CD4-positive, alpha-beta T cell (primary cell): ENCODE results near the gene RET. TPM values are rescaled to one million over a fixed set of nuclear protein-coding genes. Genes with fewer than 3 reads are reported as not detected.
A peak's percentile ranks its signal among the peaks of the same experiment; 100 is the strongest.

Source experiments
- ATAC-seq: fragments of 200-7000 bp; cut with Tn5 transposase; one replicate; pipeline ENCODE4 v1.10.0; 2022; ENCODE audit warnings: mild to moderate bottlenecking; ENCODE audit not compliant: poor library complexity
- CTCF ChIA-PET: fragments of 350-600 bp; sonication (Branson Sonifier 250); formaldehyde crosslinking; loops from one replicate; lab custom pipeline; 2021; ENCODE audit warnings: antibody characterized with exemption, inconsistent platforms; lab: Charles Lee
- POLR2A ChIA-PET: fragments of 350-600 bp; sonication (Branson Sonifier 250); formaldehyde crosslinking; loops from one replicate; lab custom pipeline; 2021; ENCODE audit warnings: antibody characterized with exemption, inconsistent platforms; lab: Charles Lee
- DNase-seq, 14 experiments: peaks; one replicate each; pipeline ENCODE4 v3.0.0-alpha.2; 2013 to 2020; ENCODE audit warnings: mixed read lengths in 2 of 14
- H3K27ac ChIP-seq, 2 donors: one replicate each; pipeline versions ENCODE4 v1.5.1 to v1.7.0; 2013; ENCODE audit warnings: low read length in 2 of 2, low read depth in 1 of 2, mild to moderate bottlenecking in 1 of 2
- H3K27me3 ChIP-seq, 2 experiments: 1 replicate in 1 of 2; 2 replicates in 1 of 2; pipeline versions ENCODE4 v1.6.1 to v1.7.0; 2013; ENCODE audit warnings: low read length in 2 of 2, control low read depth in 1 of 2, mild to moderate bottlenecking in 1 of 2, moderate library complexity in 1 of 2; ENCODE audit not compliant: insufficient read depth in 2 of 2, control insufficient read depth in 1 of 2
- H3K36me3 ChIP-seq: one replicate; pipeline ENCODE4 v1.6.1; 2013; ENCODE audit warnings: low read length, control low read depth; ENCODE audit not compliant: insufficient read depth
- H3K4me1 ChIP-seq: one replicate; pipeline ENCODE4 v1.6.1; 2013; ENCODE audit warnings: low read length, control low read depth; ENCODE audit not compliant: insufficient read depth
- H3K4me3 ChIP-seq: one replicate; pipeline ENCODE4 v1.5.1; 2013; ENCODE audit warnings: mild to moderate bottlenecking, low read length, moderate library complexity
- H3K9me3 ChIP-seq, 2 experiments: 1 replicate in 1 of 2; 2 replicates in 1 of 2; pipeline versions ENCODE4 v1.6.1 to v1.7.0; 2013; ENCODE audit warnings: low read length in 2 of 2, mild to moderate bottlenecking in 2 of 2, control low read depth in 1 of 2, moderate library complexity in 1 of 2; ENCODE audit not compliant: control insufficient read depth in 1 of 2, insufficient read depth in 1 of 2
- H3K27ac Mint-ChIP-seq: one replicate; pipeline ENCODE4 v1.8.0; 2020; ENCODE audit warnings: mixed read lengths
- H3K27me3 Mint-ChIP-seq: one replicate; pipeline ENCODE4 v1.8.0; 2021; ENCODE audit warnings: mixed read lengths
- H3K36me3 Mint-ChIP-seq: one replicate; pipeline ENCODE4 v1.8.0; 2021; ENCODE audit warnings: low read depth, mixed read lengths
- H3K4me1 Mint-ChIP-seq: one replicate; pipeline ENCODE4 v1.8.0; 2021; ENCODE audit warnings: low read depth, mixed read lengths
- H3K4me3 Mint-ChIP-seq: one replicate; pipeline ENCODE4 v1.8.0; 2020; ENCODE audit warnings: mild to moderate bottlenecking, mixed read lengths
- H3K9me3 Mint-ChIP-seq: one replicate; pipeline ENCODE4 v1.8.0; 2020; ENCODE audit warnings: mixed read lengths
- CTCF ChIP-seq: fragments of 200-600 bp; IDR thresholded peaks from one replicate; pipeline ENCODE4 v1.8.0; 2022; ENCODE audit warnings: antibody characterized with exemption, mild to moderate bottlenecking
- intact Hi-C, 2 experiments: fragments of 100-400 bp; cut with DNase I in 1 of 2; cut with micrococcal nuclease in 1 of 2; formaldehyde crosslinking; loops; one replicate each; pipeline versions ENCODE4 v1.15.1 to v1.9.0; 2023 to 2025; cut with DNase I, micrococcal nuclease
- total RNA-seq, 174 experiments: library from RNA in 2 of 174; stranded (reverse) in 2 of 174; gene quantifications; one replicate each; pipeline ENCODE4 v1.2.3 and lab custom pipeline; 2021 to 2026

RET gene
- total RNA-seq, 2 experiments from 2014 or later: not detected

DNA sequence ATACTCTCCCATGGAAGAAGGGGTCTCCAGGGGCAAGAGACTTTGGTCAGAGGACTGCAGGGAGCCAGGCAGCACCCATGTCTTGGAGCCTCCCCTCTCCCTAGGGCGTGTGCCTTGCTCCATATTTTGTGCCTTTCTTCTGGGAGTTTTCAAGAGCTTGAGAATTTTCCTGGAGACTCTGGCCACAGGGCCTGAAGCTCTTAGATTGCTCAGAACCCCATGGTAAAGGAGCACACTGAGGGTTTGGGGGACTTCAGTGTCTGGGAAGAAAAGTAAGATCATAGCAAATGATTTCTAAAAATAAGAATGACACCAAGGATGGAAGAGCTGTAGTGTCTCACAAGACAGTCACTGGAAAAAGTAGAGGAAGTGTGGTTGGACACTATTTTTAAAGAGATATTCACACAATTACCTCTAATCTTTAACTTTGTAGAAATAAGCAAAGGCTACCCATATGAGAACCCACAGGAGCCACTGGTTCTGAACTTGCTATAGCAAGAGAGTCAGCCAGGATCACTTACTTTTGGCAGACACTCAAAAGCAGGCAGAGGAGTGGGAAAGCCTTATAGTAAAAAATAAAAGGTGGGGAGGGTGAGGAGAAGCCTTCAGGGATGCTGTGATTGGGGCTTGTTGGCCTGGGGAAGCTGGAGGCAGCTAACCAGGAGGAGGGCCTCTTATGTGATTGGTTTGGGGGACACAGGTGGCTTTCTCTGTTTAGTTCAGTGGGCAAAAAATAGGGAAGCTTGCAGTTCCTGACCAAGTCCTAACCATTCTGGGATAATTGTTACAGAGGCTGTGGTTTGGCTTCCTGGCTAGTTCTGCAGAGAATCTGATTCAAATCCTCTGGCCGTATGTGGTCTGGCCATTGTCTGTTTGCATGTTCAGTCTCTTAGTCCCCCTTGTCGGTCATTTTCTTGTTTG lies 56.3 kb downstream of the RET start:
- intact Hi-C loops: loop anchor here in 1 of 2 experiments (10.0 kb wide), 4 partner anchors 198 to 1822 kb away; partner anchors contain the start of genes RASSF4 and ZNF239
- DNase-seq: no peak
- Histone ChIP-seq H3K4me3 (no peak overlapping the region), H3K27ac (no peak overlapping the region), H3K9me3 (no peaks in the 10 kb centered on the region), H3K4me1 (peaks cover 18% of the 10 kb centered on the region), H3K36me3 (no peaks in the 10 kb centered on the region), H3K27me3 (no peaks in the 10 kb centered on the region)
- Mint-ChIP-seq H3K4me3 (no peak overlapping the region), H3K36me3 (no peaks in the 10 kb centered on the region), H3K27ac (no peak overlapping the region), H3K9me3 (no peaks in the 10 kb centered on the region), H3K4me1 (peaks cover 8% of the 10 kb centered on the region), H3K27me3 (no peaks in the 10 kb centered on the region)
- ChIA-PET POLR2A (interaction anchor here (1.0 kb wide), 1 partner anchor 9 kb away, joined by 3 read pairs; no protein-coding TSS in a partner anchor), CTCF (no interaction called here)
- no peak for TF ChIP-seq CTCF
- no peak for ATAC-seq

- ATAC-seq (no peak), DNase-seq (no peak)
- Histone ChIP-seq H3K9me3 (no peaks in the 10 kb centered on the region), H3K27ac (no peak overlapping the region), H3K27me3 (no peaks in the 10 kb centered on the region), H3K4me3 (no peak overlapping the region), H3K4me1 (peaks cover 14% of the 10 kb centered on the region), H3K36me3 (no peaks in the 10 kb centered on the region)
- no peaks in the 10 kb centered on the region for H3K9me3 Mint-ChIP-seq
- no peaks in the 10 kb centered on the region for H3K27me3 Mint-ChIP-seq
- peaks cover 7% of the 10 kb centered on the region for H3K36me3 Mint-ChIP-seq
- no peak overlapping the region for H3K27ac Mint-ChIP-seq
- POLR2A ChIA-PET: no interaction called here
- CTCF ChIA-PET: no interaction called here
- peaks cover 15% of the 10 kb centered on the region for H3K4me1 Mint-ChIP-seq
- intact Hi-C loops: loop anchor here in 1 of 2 experiments (2.0 to 10.0 kb wide), 5 partner anchors 28 to 1820 kb away; partner anchors contain the start of genes RASSF4 and ZNF239
- no peak overlapping the region for H3K4me3 Mint-ChIP-seq
- no peak for TF ChIP-seq CTCF
Observed at GRCh38 chr10:43134126-43134905, 57.4 kb downstream of the RET start.

- no peak for ATAC-seq
- Histone ChIP-seq H3K4me1 (peaks cover 16% of the 10 kb centered on the region), H3K9me3 (no peaks in the 10 kb centered on the region), H3K36me3 (no peaks in the 10 kb centered on the region), H3K27me3 (no peaks in the 10 kb centered on the region), H3K27ac (no peak overlapping the region), H3K4me3 (no peak overlapping the region)
- CTCF ChIA-PET: no interaction called here
- Mint-ChIP-seq H3K36me3 (peaks cover 7% of the 10 kb centered on the region), H3K27me3 (no peaks in the 10 kb centered on the region), H3K4me1 (peaks cover 23% of the 10 kb centered on the region), H3K27ac (peak overlapping the region; percentile 96), H3K4me3 (peak overlapping the region; percentile 65), H3K9me3 (no peaks in the 10 kb centered on the region)
- no peak for DNase-seq
- intact Hi-C loops: loop anchor here (2.0 to 10.0 kb wide), 10 partner anchors 28 to 1820 kb away; partner anchors contain the start of genes RASSF4 (in 1 of the 2), ZNF239 (in 1 of the 2), ZNF32 (in 1 of the 2) and ZNF33B (in 1 of the 2)
- no peak for TF ChIP-seq CTCF
- POLR2A ChIA-PET: no interaction called here
Observed at GRCh38 chr10:43135064-43135463, 58.2 kb downstream of the RET start.
